GM13976 (cell line): Measurements from ENCODE around the gene ARL14EP.

Source experiments
- DNase-seq: peaks from one replicate; pipeline ENCODE4 v3.0.0; 2012; ENCODE audit warnings: low spot score
- CTCF ChIP-seq: IDR thresholded peaks from 2 replicates; pipeline ENCODE4 v1.5.1; 2012; ENCODE audit warnings: borderline replicate concordance, mild to moderate bottlenecking; ENCODE audit not compliant: insufficient read depth; ENCODE audit errors: extremely low read depth, missing control alignments, control extremely low read depth
- in situ Hi-C: fragments of 300-500 bp; cut with MboI; formaldehyde crosslinking; loops from one replicate; pipeline ENCODE4 v1.12.0; 2022; ENCODE audit warnings: low sequenced_read_pairs, mixed read lengths, inconsistent platforms; ENCODE audit not compliant: unreplicated experiment

Gene ARL14EP

GRCh38 chr11:30380846-30381245, 57.9 kb downstream of the ARL14EP start:
- in situ Hi-C loops: no loop called here
- TF ChIP-seq CTCF: no peak
- DNase-seq: no peak

GRCh38 chr11:30381879-30382278, 59.0 kb downstream of the ARL14EP start:
- in situ Hi-C loops: no loop called here
- no peak for DNase-seq
- no peak for TF ChIP-seq CTCF
